Thoracic aorta (tissue), 2 donors: ENCODE data around the gene GLOD4. TPM values are rescaled to one million over a fixed set of nuclear protein-coding genes. Genes with fewer than 3 reads are reported as not detected.
"Not testable (repeated sequence)": the region's sequence is repeated elsewhere in the genome, so short reads cannot be mapped to it uniquely, and the experiment has no call there.

Experiments
- ATAC-seq: fragments of 150-250 bp; one replicate; pipeline ENCODE4 v1.8.0; 2017; ENCODE audit warnings: low read depth; ENCODE audit not compliant: insufficient number of reproducible peaks, low FRiP score
- DNase-seq: peaks from one replicate; pipeline ENCODE4 v3.0.0-alpha.2; 2020; ENCODE audit warnings: low spot score
- H3K27ac ChIP-seq, 2 donors: fragments of 200-600 bp; sonication (generic); 1 replicate in 1 of 2; 2 replicates in 1 of 2; pipeline ENCODE4 v1.5.1; 2016; ENCODE audit warnings: mild to moderate bottlenecking in 2 of 2, moderate library complexity in 2 of 2
- H3K27me3 ChIP-seq: fragments of 200-600 bp; sonication (generic); replicated peaks from 2 replicates; pipeline ENCODE4 v1.6.0; 2016; ENCODE audit warnings: mild to moderate bottlenecking; ENCODE audit not compliant: insufficient read depth
- H3K36me3 ChIP-seq: fragments of 200-600 bp; sonication (generic); one replicate; pipeline ENCODE4 v1.5.1; 2016
- H3K4me1 ChIP-seq, 2 donors: fragments of 200-600 bp; sonication (generic); 1 replicate in 1 of 2; 2 replicates in 1 of 2; pipeline versions ENCODE4 v1.5.1 to v1.6.0; 2016; ENCODE audit warnings: low read depth in 2 of 2, mild to moderate bottlenecking in 1 of 2; ENCODE audit not compliant: control insufficient read depth in 1 of 2
- H3K4me3 ChIP-seq: fragments of 200-600 bp; sonication (generic); 2 replicates; pipeline ENCODE4 v1.5.1; 2016; ENCODE audit warnings: mild to moderate bottlenecking
- H3K9me3 ChIP-seq: fragments of 200-600 bp; sonication (generic); 2 replicates; pipeline ENCODE4 v1.5.1; 2016
- total RNA-seq, 2 donors: library from RNA; depleted of rRNA; stranded (reverse); fragments of >200 nt; gene quantifications; one replicate each; pipeline versions ENCODE4 v1.1.0 to v1.2.3, GENCODE V29; 2016
- TF ChIP-seq, protein P1 (sequence below): fragments of 200-600 bp; sonication (generic); IDR thresholded peaks from one replicate; pipeline ENCODE4 v1.5.1; 2019; ENCODE audit warnings: antibody characterized with exemption

Gene GLOD4
- total RNA-seq, 2 donors from 2014 or later = 28.7 to 47.4 TPM

- ATAC-seq = no peak
- Histone ChIP-seq H3K36me3 (peaks cover 31% of the 10 kb centered on the region), H3K27ac (no peak overlapping the region), H3K4me3 (no peak overlapping the region), H3K27me3 (no peaks in the 10 kb centered on the region), H3K9me3 (no peaks in the 10 kb centered on the region), H3K4me1 (peaks cover 11 to 17% of the 10 kb centered on the region in 2 donors)
- DNase-seq = no peak
- TF ChIP-seq, protein P1, sequence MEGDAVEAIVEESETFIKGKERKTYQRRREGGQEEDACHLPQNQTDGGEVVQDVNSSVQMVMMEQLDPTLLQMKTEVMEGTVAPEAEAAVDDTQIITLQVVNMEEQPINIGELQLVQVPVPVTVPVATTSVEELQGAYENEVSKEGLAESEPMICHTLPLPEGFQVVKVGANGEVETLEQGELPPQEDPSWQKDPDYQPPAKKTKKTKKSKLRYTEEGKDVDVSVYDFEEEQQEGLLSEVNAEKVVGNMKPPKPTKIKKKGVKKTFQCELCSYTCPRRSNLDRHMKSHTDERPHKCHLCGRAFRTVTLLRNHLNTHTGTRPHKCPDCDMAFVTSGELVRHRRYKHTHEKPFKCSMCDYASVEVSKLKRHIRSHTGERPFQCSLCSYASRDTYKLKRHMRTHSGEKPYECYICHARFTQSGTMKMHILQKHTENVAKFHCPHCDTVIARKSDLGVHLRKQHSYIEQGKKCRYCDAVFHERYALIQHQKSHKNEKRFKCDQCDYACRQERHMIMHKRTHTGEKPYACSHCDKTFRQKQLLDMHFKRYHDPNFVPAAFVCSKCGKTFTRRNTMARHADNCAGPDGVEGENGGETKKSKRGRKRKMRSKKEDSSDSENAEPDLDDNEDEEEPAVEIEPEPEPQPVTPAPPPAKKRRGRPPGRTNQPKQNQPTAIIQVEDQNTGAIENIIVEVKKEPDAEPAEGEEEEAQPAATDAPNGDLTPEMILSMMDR = no peak
Measured at GRCh38 chr17:787641-788221, 5.7 kb upstream of the GLOD4 start.

- not testable (repeated sequence) for H3K9me3 ChIP-seq, DNase-seq, H3K4me3 ChIP-seq, ATAC-seq, H3K27ac ChIP-seq, H3K27me3 ChIP-seq
- H3K36me3 ChIP-seq = peaks cover 23% of the 10 kb centered on the region
- H3K4me1 ChIP-seq = peaks cover 18 to 25% of the 10 kb centered on the region in 2 donors
Measured at GRCh38 chr17:785901-786300, 3.8 kb upstream of the GLOD4 start.

- DNase-seq (no peak), ATAC-seq (no peak)
- TF ChIP-seq, protein P1 = no peak
- Histone ChIP-seq H3K27me3 (no peaks in the 10 kb centered on the region), H3K4me1 (peaks cover 18 to 25% of the 10 kb centered on the region in 2 donors), H3K27ac (no peak overlapping the region), H3K4me3 (no peak overlapping the region), H3K36me3 (peaks cover 17% of the 10 kb centered on the region), H3K9me3 (no peaks in the 10 kb centered on the region)
Measured at GRCh38 chr17:784143-784542, 2.1 kb upstream of the GLOD4 start.

DNA sequence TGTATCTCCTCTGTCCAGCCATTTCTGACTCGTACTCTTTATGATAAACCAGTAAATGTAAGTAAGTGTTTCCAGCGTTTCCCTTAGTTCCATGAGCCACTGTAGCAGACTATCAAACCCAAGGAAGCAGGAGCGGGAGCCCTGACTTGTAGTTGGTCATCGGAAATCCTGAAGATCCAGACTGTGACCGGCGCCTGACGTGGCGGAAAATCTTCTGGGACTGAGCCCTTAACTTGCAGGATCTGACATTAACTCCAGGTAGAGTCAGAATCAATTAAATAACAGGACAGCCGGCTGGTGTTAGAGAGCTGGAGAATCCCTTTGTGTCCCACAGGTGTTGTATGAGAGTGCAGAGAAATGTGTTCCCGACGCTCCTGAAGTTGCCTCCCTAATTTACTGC is 4.0 kb downstream of the GLOD4 start:
- Histone ChIP-seq H3K4me3 (no peak overlapping the region), H3K4me1 (peaks cover 10 to 11% of the 10 kb centered on the region in 2 donors), H3K27me3 (no peaks in the 10 kb centered on the region), H3K36me3 (peaks cover 49% of the 10 kb centered on the region), H3K9me3 (no peaks in the 10 kb centered on the region), H3K27ac (no peak overlapping the region)
- TF ChIP-seq, protein P1 = no peak
- DNase-seq = no peak
- no peak for ATAC-seq

DNA sequence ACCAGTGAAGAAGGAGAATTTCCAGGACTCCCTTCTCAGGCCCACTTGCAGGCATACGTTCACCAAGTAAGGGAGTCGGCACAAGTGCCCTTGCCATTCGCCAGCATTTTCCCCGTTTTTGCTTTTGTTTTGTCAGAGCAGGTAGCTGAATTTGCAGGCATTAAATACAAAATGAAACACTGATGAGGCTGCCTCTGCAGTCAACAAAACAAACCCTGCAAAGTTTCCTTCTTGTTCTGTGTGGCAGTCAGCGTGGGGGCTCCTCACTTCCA is 7.8 kb downstream of the GLOD4 start:
- no peaks in the 10 kb centered on the region for H3K9me3 ChIP-seq
- peaks cover 67% of the 10 kb centered on the region for H3K36me3 ChIP-seq
- ATAC-seq = no peak
- no peaks in the 10 kb centered on the region for H3K27me3 ChIP-seq
- no peak for DNase-seq
- H3K27ac ChIP-seq = no peak overlapping the region
- no peaks in the 10 kb centered on the region for H3K4me1 ChIP-seq
- no peak overlapping the region for H3K4me3 ChIP-seq
- TF ChIP-seq, protein P1 = no peak
